Bronchial epithelial cell (primary cell): ENCODE results near the gene KCNG2. TPM values are rescaled to one million over a fixed set of nuclear protein-coding genes. Genes with fewer than 3 reads are reported as not detected.

Experiments used
- DNase-seq: peaks from one replicate; pipeline ENCODE4 v3.0.0-alpha.2; 2010; ENCODE audit warnings: low read depth
- FAIRE-seq: peaks from 2 replicates; lab custom pipeline; 2011; peaks lifted over from hg19 to GRCh38; lab: Jason Lieb, UNC
- H3K27me3 ChIP-seq: 2 replicates; pipeline ENCODE4 v1.5.1; 2011; ENCODE audit warnings: low read length; ENCODE audit not compliant: control insufficient read depth, insufficient read depth
- H3K36me3 ChIP-seq: 2 replicates; pipeline ENCODE4 v1.5.1; 2011; ENCODE audit warnings: low read length; ENCODE audit not compliant: control insufficient read depth, insufficient read depth
- H3K4me3 ChIP-seq: 2 replicates; pipeline ENCODE4 v1.5.1; 2011; ENCODE audit warnings: mild to moderate bottlenecking, low read depth, low read length, control low read depth
- CTCF ChIP-seq: IDR thresholded peaks from 2 replicates; pipeline ENCODE4 v1.5.1; 2011; ENCODE audit warnings: mild to moderate bottlenecking, moderate library complexity, low read length, control low read depth, inconsistent platforms; ENCODE audit not compliant: insufficient read depth, severe bottlenecking
- total RNA-seq: library from RNA; depleted of rRNA; stranded (reverse); fragments of >200 nt; gene quantifications from 2 replicates; pipeline ENCODE4 v1.2.1, GENCODE V29; 2014

The KCNG2 gene
- total RNA-seq, 1 donor from 2014 or later, result not detected

- no peak for TF ChIP-seq CTCF
- H3K4me3 ChIP-seq, result no peak overlapping the region
- no peaks in the 10 kb centered on the region for H3K36me3 ChIP-seq
- FAIRE-seq (no peak), DNase-seq (no peak)
- peaks cover 25% of the 10 kb centered on the region for H3K27me3 ChIP-seq
Observed at GRCh38 chr18:79801217-79801616, 3.5 kb downstream of the KCNG2 start.

GRCh38 chr18:79801641-79802040, 3.9 kb downstream of the KCNG2 start:
- DNase-seq, result no peak
- Histone ChIP-seq H3K4me3 (no peak overlapping the region), H3K36me3 (no peaks in the 10 kb centered on the region), H3K27me3 (peaks cover 22% of the 10 kb centered on the region)
- no peak for FAIRE-seq
- no peak for TF ChIP-seq CTCF

- DNase-seq (no peak), FAIRE-seq (no peak)
- H3K27me3 ChIP-seq, result peaks cover 17% of the 10 kb centered on the region
Observed at GRCh38 chr18:79802298-79802697, 4.6 kb downstream of the KCNG2 start.

GRCh38 chr18:79803611-79804051, 5.9 kb downstream of the KCNG2 start:
- FAIRE-seq, result no peak
- no peak for TF ChIP-seq CTCF
- no peaks in the 10 kb centered on the region for H3K36me3 ChIP-seq
- no peak for DNase-seq
- H3K4me3 ChIP-seq, result no peak overlapping the region
- peaks cover 11% of the 10 kb centered on the region for H3K27me3 ChIP-seq

More at GRCh38 chr18:79802298-79802697, 4.6 kb downstream of the KCNG2 start:
- no peaks in the 10 kb centered on the region for H3K36me3 ChIP-seq
- TF ChIP-seq CTCF, result no peak
- H3K4me3 ChIP-seq, result no peak overlapping the region

GRCh38 chr18:79804130-79804787, 6.5 kb downstream of the KCNG2 start:
- DNase-seq, result no peak
- TF ChIP-seq CTCF, result no peak
- no peak for FAIRE-seq

More at GRCh38 chr18:79804130-79804787, 6.5 kb downstream of the KCNG2 start:
- Histone ChIP-seq H3K36me3 (no peaks in the 10 kb centered on the region), H3K4me3 (no peak overlapping the region), H3K27me3 (peaks cover 5% of the 10 kb centered on the region)
